ENCODE results near the gene NEFH.
"Not testable (repeated sequence)": the region's sequence is repeated elsewhere in the genome, so short reads cannot be mapped to it uniquely, and the experiment has no call there.

The NEFH gene

DNA sequence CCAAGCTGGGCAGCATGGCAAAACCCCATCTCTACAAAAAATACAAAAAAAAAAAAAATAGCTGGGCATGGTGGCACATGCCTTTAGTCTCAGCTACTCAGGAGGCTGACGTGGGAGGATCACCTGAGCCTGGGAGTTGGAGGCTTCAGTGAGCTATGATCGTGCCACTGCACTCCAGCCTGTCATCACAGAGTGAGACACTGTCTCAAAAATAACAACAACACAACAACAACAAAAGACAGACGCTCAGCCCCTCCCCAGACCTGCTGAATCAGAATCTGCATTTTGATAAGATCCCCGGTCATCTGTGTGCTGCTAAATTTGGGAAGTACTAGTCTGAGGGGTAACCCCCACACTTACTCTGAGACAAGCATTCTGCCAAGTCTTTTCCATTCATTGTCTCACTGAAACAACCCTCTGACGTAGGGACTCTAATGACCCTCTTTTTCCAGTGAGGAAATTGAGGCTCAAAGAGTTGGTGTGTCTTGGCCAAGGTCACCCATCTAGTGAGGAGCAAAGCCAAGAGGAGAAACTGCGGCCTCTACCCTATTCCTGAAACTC lies 7.5 kb downstream of the NEFH start:
- Histone ChIP-seq H3K4me1 (ENCODE audit: control insufficient read depth, insufficient read depth, low read length, poor library complexity, severe bottlenecking) (no peaks in the 10 kb centered on the region), H3K36me3 (ENCODE audit: control insufficient read depth, insufficient read depth, low read length) (no peaks in the 10 kb centered on the region), H3K4me3 (ENCODE audit: insufficient read depth, low read depth, low read length, poor library complexity, severe bottlenecking) (no peak overlapping the region), H3K9me3 (ENCODE audit: control insufficient read depth, low read length) (no peaks in the 10 kb centered on the region), H3K27me3 (replicated peaks; ENCODE audit: control insufficient read depth, insufficient read depth, low read length, poor library complexity, severe bottlenecking) (peaks cover under 1% of the 10 kb centered on the region), H3K27ac (ENCODE audit: insufficient read depth, low read length, poor library complexity, severe bottlenecking) (no peak overlapping the region)
- DNase-seq: no peak

GRCh38 chr22:29489127-29489780 lies 9.2 kb downstream of the NEFH start:
- H3K27ac ChIP-seq (ENCODE audit: insufficient read depth, low read length, poor library complexity, severe bottlenecking); H3K27me3 ChIP-seq (replicated peaks; ENCODE audit: control insufficient read depth, insufficient read depth, low read length, poor library complexity, severe bottlenecking); H3K36me3 ChIP-seq (ENCODE audit: control insufficient read depth, insufficient read depth, low read length); H3K9me3 ChIP-seq (ENCODE audit: control insufficient read depth, low read length); DNase-seq; H3K4me1 ChIP-seq (ENCODE audit: control insufficient read depth, insufficient read depth, low read length, poor library complexity, severe bottlenecking); H3K4me3 ChIP-seq (ENCODE audit: insufficient read depth, low read depth, low read length, poor library complexity, severe bottlenecking): not testable (repeated sequence)

DNA sequence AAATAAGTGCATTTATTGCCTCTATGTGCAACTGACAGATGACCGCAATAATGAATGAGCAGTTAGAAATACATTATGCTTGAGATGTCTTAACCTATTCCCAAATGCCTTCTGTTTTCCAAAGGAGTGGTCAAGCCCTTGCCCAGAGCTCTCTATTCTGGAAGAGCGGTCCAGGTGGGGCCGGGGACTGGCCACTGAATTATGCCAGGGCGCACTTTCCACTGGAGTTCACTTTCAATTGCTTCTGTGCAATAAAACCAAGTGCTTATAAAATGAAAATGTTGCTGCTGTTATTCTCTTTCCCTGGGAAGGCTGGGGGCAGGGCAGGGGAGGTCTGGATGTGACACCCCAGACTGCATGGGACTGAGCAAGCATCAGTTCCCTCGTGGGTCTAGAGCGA lies 11.0 kb downstream of the NEFH start:
- Histone ChIP-seq H3K9me3 (ENCODE audit: control insufficient read depth, low read length) (no peaks in the 10 kb centered on the region), H3K4me3 (ENCODE audit: insufficient read depth, low read depth, low read length, poor library complexity, severe bottlenecking) (no peak overlapping the region), H3K27ac (ENCODE audit: insufficient read depth, low read length, poor library complexity, severe bottlenecking) (no peak overlapping the region), H3K4me1 (ENCODE audit: control insufficient read depth, insufficient read depth, low read length, poor library complexity, severe bottlenecking) (no peaks in the 10 kb centered on the region), H3K36me3 (ENCODE audit: control insufficient read depth, insufficient read depth, low read length) (no peaks in the 10 kb centered on the region), H3K27me3 (replicated peaks; ENCODE audit: control insufficient read depth, insufficient read depth, low read length, poor library complexity, severe bottlenecking) (no peaks in the 10 kb centered on the region)
- no peak for DNase-seq

GRCh38 chr22:29493636-29494035 lies 13.6 kb downstream of the NEFH start:
- no peaks in the 10 kb centered on the region for H3K27me3 ChIP-seq (replicated peaks; ENCODE audit: control insufficient read depth, insufficient read depth, low read length, poor library complexity, severe bottlenecking)
- no peak overlapping the region for H3K4me3 ChIP-seq (ENCODE audit: insufficient read depth, low read depth, low read length, poor library complexity, severe bottlenecking)
- H3K27ac ChIP-seq (ENCODE audit: insufficient read depth, low read length, poor library complexity, severe bottlenecking): no peak overlapping the region
- H3K9me3 ChIP-seq (ENCODE audit: control insufficient read depth, low read length): no peaks in the 10 kb centered on the region
- no peaks in the 10 kb centered on the region for H3K4me1 ChIP-seq (ENCODE audit: control insufficient read depth, insufficient read depth, low read length, poor library complexity, severe bottlenecking)
- DNase-seq: no peak
- no peaks in the 10 kb centered on the region for H3K36me3 ChIP-seq (ENCODE audit: control insufficient read depth, insufficient read depth, low read length)

- Histone ChIP-seq H3K4me1 (ENCODE audit: control insufficient read depth, insufficient read depth, low read length, poor library complexity, severe bottlenecking) (no peaks in the 10 kb centered on the region), H3K27ac (ENCODE audit: insufficient read depth, low read length, poor library complexity, severe bottlenecking) (no peak overlapping the region), H3K36me3 (ENCODE audit: control insufficient read depth, insufficient read depth, low read length) (no peaks in the 10 kb centered on the region), H3K9me3 (ENCODE audit: control insufficient read depth, low read length) (no peaks in the 10 kb centered on the region), H3K4me3 (ENCODE audit: insufficient read depth, low read depth, low read length, poor library complexity, severe bottlenecking) (no peak overlapping the region), H3K27me3 (replicated peaks; ENCODE audit: control insufficient read depth, insufficient read depth, low read length, poor library complexity, severe bottlenecking) (no peaks in the 10 kb centered on the region)
- DNase-seq: no peak
These were observed 19.8 kb downstream of the NEFH start for GRCh38 chr22:29499852-29500251.

DNA sequence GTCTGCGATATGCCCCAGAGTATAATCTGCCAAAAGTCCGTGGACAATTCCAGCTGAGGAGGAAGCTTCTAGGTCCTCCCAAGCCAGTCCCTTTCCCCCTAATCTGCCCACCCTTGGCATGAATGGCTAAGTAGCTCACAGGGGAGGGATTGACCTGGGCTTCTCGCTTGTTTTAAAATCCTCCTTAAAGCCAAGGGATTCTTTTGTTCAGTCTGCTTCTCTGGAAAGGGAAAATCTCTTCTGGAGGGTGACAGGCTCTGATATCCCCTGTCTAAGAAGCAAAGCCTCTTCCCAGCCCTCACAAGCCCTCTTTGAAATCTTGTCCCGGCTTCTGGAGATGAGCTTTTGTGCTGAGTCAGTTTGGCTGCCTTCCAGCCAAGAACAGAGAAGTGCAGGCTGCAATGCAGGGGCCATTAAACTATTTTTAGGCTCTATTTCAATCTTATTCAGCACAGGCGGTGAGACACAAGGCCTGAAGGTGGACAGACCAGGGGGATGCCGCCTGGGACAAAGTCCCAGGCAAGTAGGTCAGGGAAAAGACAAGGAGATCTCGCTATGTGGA lies 23.9 kb downstream of the NEFH start:
- Histone ChIP-seq H3K27ac (ENCODE audit: insufficient read depth, low read length, poor library complexity, severe bottlenecking) (no peak overlapping the region), H3K9me3 (ENCODE audit: control insufficient read depth, low read length) (no peaks in the 10 kb centered on the region), H3K4me1 (ENCODE audit: control insufficient read depth, insufficient read depth, low read length, poor library complexity, severe bottlenecking) (no peaks in the 10 kb centered on the region), H3K4me3 (ENCODE audit: insufficient read depth, low read depth, low read length, poor library complexity, severe bottlenecking) (no peak overlapping the region), H3K36me3 (ENCODE audit: control insufficient read depth, insufficient read depth, low read length) (peaks cover 22% of the 10 kb centered on the region), H3K27me3 (replicated peaks; ENCODE audit: control insufficient read depth, insufficient read depth, low read length, poor library complexity, severe bottlenecking) (no peaks in the 10 kb centered on the region)
- DNase-seq: no peak

DNA sequence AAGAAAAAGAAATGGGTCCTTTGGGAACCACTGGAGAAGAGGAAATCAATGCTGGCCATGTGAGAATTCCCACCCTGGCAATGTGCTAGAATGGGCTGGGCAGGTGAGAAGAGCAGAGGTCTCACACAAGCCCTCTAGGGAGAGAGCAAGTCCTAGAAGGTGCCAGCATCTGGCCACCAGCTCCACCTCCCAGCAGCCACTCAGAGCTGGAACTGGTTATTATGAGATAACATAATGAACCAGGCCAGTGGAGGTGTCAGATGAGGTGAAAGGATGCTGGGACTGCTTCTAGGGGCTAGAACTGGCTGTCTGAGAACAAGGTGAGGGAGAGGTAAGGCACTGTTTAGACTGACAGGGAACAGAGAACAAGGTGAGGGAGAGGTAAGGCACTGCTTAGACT lies 29.3 kb downstream of the NEFH start:
- Histone ChIP-seq H3K36me3 (ENCODE audit: control insufficient read depth, insufficient read depth, low read length) (peaks cover 51% of the 10 kb centered on the region), H3K9me3 (ENCODE audit: control insufficient read depth, low read length) (no peaks in the 10 kb centered on the region), H3K4me1 (ENCODE audit: control insufficient read depth, insufficient read depth, low read length, poor library complexity, severe bottlenecking) (no peaks in the 10 kb centered on the region), H3K27ac (ENCODE audit: insufficient read depth, low read length, poor library complexity, severe bottlenecking) (no peak overlapping the region), H3K4me3 (ENCODE audit: insufficient read depth, low read depth, low read length, poor library complexity, severe bottlenecking) (no peak overlapping the region), H3K27me3 (replicated peaks; ENCODE audit: control insufficient read depth, insufficient read depth, low read length, poor library complexity, severe bottlenecking) (no peaks in the 10 kb centered on the region)
- no peak for DNase-seq

DNA sequence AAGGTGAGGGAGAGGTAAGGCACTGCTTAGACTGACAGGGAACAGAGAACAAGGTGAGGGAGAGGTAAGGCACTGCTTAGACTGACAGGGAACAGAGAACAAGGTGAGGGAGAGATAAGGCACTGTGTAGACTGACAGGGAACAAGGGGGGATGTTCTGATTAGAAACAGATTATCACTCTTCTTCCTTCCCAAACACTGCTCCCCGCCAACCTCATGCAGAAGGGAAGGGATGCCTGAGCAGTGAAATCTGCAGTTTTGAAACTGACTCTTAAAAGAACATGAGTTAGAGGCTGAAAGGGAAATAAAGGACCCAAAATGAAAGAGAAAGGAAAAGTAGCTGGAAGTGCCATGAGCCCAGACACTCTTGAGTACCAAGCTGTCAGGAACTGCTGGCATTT lies 29.8 kb downstream of the NEFH start:
- H3K27me3 ChIP-seq (replicated peaks; ENCODE audit: control insufficient read depth, insufficient read depth, low read length, poor library complexity, severe bottlenecking): no peaks in the 10 kb centered on the region
- H3K9me3 ChIP-seq (ENCODE audit: control insufficient read depth, low read length): no peaks in the 10 kb centered on the region
- no peaks in the 10 kb centered on the region for H3K4me1 ChIP-seq (ENCODE audit: control insufficient read depth, insufficient read depth, low read length, poor library complexity, severe bottlenecking)
- peaks cover 51% of the 10 kb centered on the region for H3K36me3 ChIP-seq (ENCODE audit: control insufficient read depth, insufficient read depth, low read length)
- H3K27ac ChIP-seq (ENCODE audit: insufficient read depth, low read length, poor library complexity, severe bottlenecking): no peak overlapping the region
- H3K4me3 ChIP-seq (ENCODE audit: insufficient read depth, low read depth, low read length, poor library complexity, severe bottlenecking): no peak overlapping the region
- no peak for DNase-seq

DNA sequence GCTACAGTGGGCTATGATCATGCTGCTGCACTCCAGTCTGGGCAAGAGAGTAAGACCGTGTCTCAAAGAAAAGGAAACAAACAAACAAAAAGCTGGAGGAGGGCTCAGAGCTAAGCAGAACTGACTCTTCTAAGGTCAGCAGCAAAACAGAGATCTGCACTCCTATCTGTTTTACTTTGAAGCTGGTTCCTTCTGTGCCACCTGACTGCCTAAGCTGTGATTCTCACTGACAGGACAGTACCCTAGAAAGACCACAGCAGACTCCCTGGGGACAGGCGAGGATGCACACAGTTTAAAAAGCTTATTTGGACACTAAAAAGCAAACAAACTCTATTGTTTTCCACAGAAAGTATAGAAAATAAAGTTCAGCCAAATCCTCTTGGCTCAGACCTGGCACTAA lies 30.5 kb downstream of the NEFH start:
- no peak overlapping the region for H3K27ac ChIP-seq (ENCODE audit: insufficient read depth, low read length, poor library complexity, severe bottlenecking)

DNA sequence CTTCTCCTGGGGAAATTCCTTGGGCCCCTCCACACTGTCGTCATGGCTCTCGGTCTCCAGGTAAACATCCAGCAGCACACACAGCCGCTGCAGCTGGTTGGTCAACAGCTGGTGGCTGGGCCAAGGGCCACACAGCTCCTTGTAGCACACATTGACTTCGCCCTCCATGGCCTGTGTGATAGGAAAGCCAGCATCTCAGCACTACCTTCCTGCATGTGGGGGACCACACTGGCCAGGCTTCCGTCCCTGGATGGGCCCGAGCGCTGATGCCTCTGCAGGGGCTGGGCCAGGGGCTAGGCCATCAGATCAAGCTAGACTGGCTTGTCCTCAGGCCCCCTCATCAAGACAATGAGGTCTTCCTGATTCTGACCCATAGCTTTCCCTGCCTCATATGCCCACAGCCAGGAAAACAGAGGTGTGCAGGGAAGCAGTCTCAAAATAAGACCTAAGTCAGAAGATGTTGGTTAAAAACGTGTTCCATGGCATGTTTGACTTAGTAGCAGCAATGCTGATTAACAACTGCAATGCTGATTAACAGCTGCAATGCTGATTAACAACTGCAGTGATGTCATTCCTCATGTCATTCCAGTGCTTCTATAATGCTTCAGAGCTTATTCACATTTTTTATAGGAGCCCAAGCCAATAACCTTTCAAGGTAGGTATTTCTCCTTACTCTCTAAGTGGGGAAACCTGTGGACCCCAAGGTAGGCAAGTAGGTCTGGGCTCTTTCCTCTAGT lies 31.3 kb downstream of the NEFH start:
- no peaks in the 10 kb centered on the region for H3K27me3 ChIP-seq (replicated peaks; ENCODE audit: control insufficient read depth, insufficient read depth, low read length, poor library complexity, severe bottlenecking)
- no peak for DNase-seq
- no peaks in the 10 kb centered on the region for H3K4me1 ChIP-seq (ENCODE audit: control insufficient read depth, insufficient read depth, low read length, poor library complexity, severe bottlenecking)
- H3K27ac ChIP-seq (ENCODE audit: insufficient read depth, low read length, poor library complexity, severe bottlenecking): no peak overlapping the region
- H3K4me3 ChIP-seq (ENCODE audit: insufficient read depth, low read depth, low read length, poor library complexity, severe bottlenecking): no peak overlapping the region
- H3K36me3 ChIP-seq (ENCODE audit: control insufficient read depth, insufficient read depth, low read length): peaks cover 61% of the 10 kb centered on the region
- H3K9me3 ChIP-seq (ENCODE audit: control insufficient read depth, low read length): no peaks in the 10 kb centered on the region

More for the DNA sequence above, 30.5 kb downstream of the NEFH start:
- peaks cover 56% of the 10 kb centered on the region for H3K36me3 ChIP-seq (ENCODE audit: control insufficient read depth, insufficient read depth, low read length)
- no peak overlapping the region for H3K4me3 ChIP-seq (ENCODE audit: insufficient read depth, low read depth, low read length, poor library complexity, severe bottlenecking)
- DNase-seq: no peak
- H3K27me3 ChIP-seq (replicated peaks; ENCODE audit: control insufficient read depth, insufficient read depth, low read length, poor library complexity, severe bottlenecking): no peaks in the 10 kb centered on the region
- no peaks in the 10 kb centered on the region for H3K9me3 ChIP-seq (ENCODE audit: control insufficient read depth, low read length)
- no peaks in the 10 kb centered on the region for H3K4me1 ChIP-seq (ENCODE audit: control insufficient read depth, insufficient read depth, low read length, poor library complexity, severe bottlenecking)
